Breast epithelium (tissue), 4 donors: ENCODE results near the gene KRTAP10-1. TPM values are rescaled to one million over a fixed set of nuclear protein-coding genes. Genes with fewer than 3 reads are reported as not detected.

Experiments
- DNase-seq, 2 donors: peaks; one replicate each; pipeline ENCODE4 v3.0.0-alpha.2; 2019; ENCODE audit warnings: low spot score in 2 of 2
- H3K27ac ChIP-seq, 2 donors: fragments of 200-600 bp; sonication (generic) in 1 of 2; one replicate each; pipeline ENCODE4 v1.5.1; 2016 to 2019; ENCODE audit warnings: mild to moderate bottlenecking in 1 of 2
- H3K27me3 ChIP-seq, 2 donors: fragments of 200-600 bp; sonication (generic) in 1 of 2; one replicate each; pipeline versions ENCODE4 v1.5.1 to v1.6.0; 2017 to 2019; ENCODE audit warnings: control low read depth in 1 of 2, mild to moderate bottlenecking in 1 of 2
- H3K36me3 ChIP-seq: fragments of 200-600 bp; one replicate; pipeline ENCODE4 v1.5.1; 2019
- H3K4me1 ChIP-seq, 2 donors: fragments of 200-600 bp; sonication (generic); one replicate each; pipeline ENCODE4 v1.5.1; 2016 to 2019; ENCODE audit warnings: control low read depth in 1 of 2
- H3K4me3 ChIP-seq, 3 donors: fragments of 200-600 bp; sonication (generic); 1 replicate in 2 of 3; 2 replicates in 1 of 3; pipeline ENCODE4 v1.5.1; 2016 to 2019; ENCODE audit warnings: mild to moderate bottlenecking in 3 of 3, moderate library complexity in 2 of 3
- H3K9me3 ChIP-seq, 2 donors: fragments of 200-600 bp; sonication (generic) in 1 of 2; one replicate each; pipeline ENCODE4 v1.5.1; 2016 to 2019; ENCODE audit warnings: control low read depth in 1 of 2
- CTCF ChIP-seq, 3 donors: fragments of 450-650 bp; IDR thresholded peaks; one replicate each; pipeline ENCODE4 v1.5.1; 2016 to 2017; ENCODE audit warnings: antibody characterized with exemption in 3 of 3, mild to moderate bottlenecking in 3 of 3, moderate library complexity in 3 of 3
- POLR2A ChIP-seq: fragments of 450-650 bp; IDR thresholded peaks from one replicate; pipeline ENCODE4 v1.6.1; 2016; ENCODE audit warnings: antibody characterized with exemption, mild to moderate bottlenecking, moderate library complexity
- POLR2AphosphoS5 ChIP-seq, 3 donors: sonication (generic); formaldehyde crosslinking; IDR thresholded peaks; one replicate each; pipeline ENCODE4 v1.6.1; 2017; ENCODE audit warnings: antibody characterized with exemption in 3 of 3
- intact Hi-C: fragments of 100-400 bp; cut with DNase I; formaldehyde crosslinking; loops from one replicate; pipeline ENCODE4 v1.15.1; 2023; ENCODE audit warnings: low total_unique reads
- total RNA-seq, 3 donors: library from RNA; depleted of rRNA; stranded (reverse); fragments of >200 nt; gene quantifications; one replicate each; pipeline ENCODE4 v1.1.0, GENCODE V29; 2016

The KRTAP10-1 gene
- total RNA-seq, 3 donors from 2014 or later = not detected

DNA sequence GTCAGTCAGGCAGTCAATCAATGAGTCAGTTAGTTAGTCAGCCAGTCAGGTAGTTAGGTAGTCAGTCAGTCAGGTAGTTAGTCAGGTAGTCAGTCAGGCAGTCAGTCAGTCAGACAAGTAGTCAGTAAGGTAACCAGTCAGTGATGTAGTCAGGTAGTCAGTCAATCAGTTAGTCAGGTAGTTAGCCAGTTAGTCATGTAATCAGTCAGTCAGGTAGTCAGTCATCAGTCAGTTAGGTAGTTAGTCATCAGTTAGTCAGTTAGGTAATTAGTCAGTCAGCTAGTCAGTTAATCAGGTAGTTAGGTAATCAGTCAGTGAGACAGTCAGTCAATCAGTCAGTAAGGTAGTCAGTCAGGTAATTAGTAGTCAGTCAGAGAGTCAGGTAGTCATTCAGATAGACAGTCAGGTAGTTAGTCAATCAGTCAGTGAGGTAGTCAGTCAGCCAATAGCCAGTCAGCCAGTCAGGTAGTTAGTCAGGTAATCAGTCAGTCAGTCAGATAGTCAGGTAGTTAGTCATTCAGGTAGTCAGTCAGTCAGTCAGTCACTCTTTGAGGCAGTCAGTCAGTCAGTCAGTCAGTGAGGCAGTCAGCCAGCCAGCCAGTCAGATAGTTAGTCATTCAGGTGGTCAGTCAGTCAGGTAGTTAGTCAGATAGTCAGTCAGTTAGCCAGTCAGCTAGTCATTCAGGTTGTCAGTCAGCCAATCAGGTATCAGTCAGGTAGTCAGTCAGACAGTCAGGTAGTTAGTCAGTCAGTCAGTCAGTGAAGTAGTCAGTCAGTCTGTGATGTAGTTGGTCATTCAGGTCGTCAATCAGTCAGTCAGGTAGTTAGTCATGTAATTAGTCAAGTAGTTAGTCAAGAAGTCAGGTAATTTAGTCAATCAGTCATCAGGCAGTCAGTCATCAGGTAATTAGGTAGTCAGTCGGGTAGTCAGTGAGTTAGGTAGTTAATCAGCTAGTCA, 15.3 kb downstream of the KRTAP10-1 start:
- no peak overlapping the region for H3K27ac ChIP-seq
- no peak for TF ChIP-seq POLR2AphosphoS5 (IDR thresholded peaks at IDR 0.05)
- TF ChIP-seq CTCF (IDR thresholded peaks at IDR 0.05) = no peak
- no peak for TF ChIP-seq POLR2A
- peaks cover 0 to 12% of the 10 kb centered on the region in 2 donors for H3K27me3 ChIP-seq
- no peaks in the 10 kb centered on the region for H3K9me3 ChIP-seq
- H3K4me3 ChIP-seq = no peak overlapping the region
- H3K36me3 ChIP-seq = no peaks in the 10 kb centered on the region
- no peaks in the 10 kb centered on the region for H3K4me1 ChIP-seq
- intact Hi-C loops = loop anchor here (10.0 kb wide), 1 partner anchor 150 kb away; no protein-coding TSS in a partner anchor
- DNase-seq = peak in 1 of 2 donors; percentile 20

GRCh38 chr21:44523567-44524413, 16.2 kb downstream of the KRTAP10-1 start:
- Histone ChIP-seq H3K4me1 (no peaks in the 10 kb centered on the region), H3K27me3 (peaks cover 0 to 16% of the 10 kb centered on the region in 2 donors), H3K4me3 (no peak overlapping the region), H3K36me3 (no peaks in the 10 kb centered on the region), H3K27ac (no peak overlapping the region), H3K9me3 (no peaks in the 10 kb centered on the region)
- TF ChIP-seq CTCF (IDR thresholded peaks at IDR 0.05) = no peak
- no peak for TF ChIP-seq POLR2AphosphoS5 (IDR thresholded peaks at IDR 0.05)
- DNase-seq = no peak
- intact Hi-C loops = loop anchor here (10.0 kb wide), 1 partner anchor 151 kb away; no protein-coding TSS in a partner anchor

GRCh38 chr21:44522753-44523204, 17.2 kb downstream of the KRTAP10-1 start:
- no peaks in the 10 kb centered on the region for H3K36me3 ChIP-seq
- H3K27me3 ChIP-seq = peaks cover 0 to 13% of the 10 kb centered on the region in 2 donors
- H3K9me3 ChIP-seq = no peaks in the 10 kb centered on the region
- H3K4me1 ChIP-seq = no peaks in the 10 kb centered on the region
- intact Hi-C loops = loop anchor here (10.0 kb wide), 1 partner anchor 152 kb away; no protein-coding TSS in a partner anchor
- no peak overlapping the region for H3K27ac ChIP-seq
- TF ChIP-seq CTCF (IDR thresholded peaks at IDR 0.05) = no peak
- TF ChIP-seq POLR2A = no peak
- TF ChIP-seq POLR2AphosphoS5 (IDR thresholded peaks at IDR 0.05) = no peak
- peak in 1 of 2 donors; percentile 40 for DNase-seq
- no peak overlapping the region for H3K4me3 ChIP-seq

GRCh38 chr21:44521928-44522752, 17.9 kb downstream of the KRTAP10-1 start:
- TF ChIP-seq POLR2A = no peak
- Histone ChIP-seq H3K27ac (no peak overlapping the region), H3K9me3 (no peaks in the 10 kb centered on the region), H3K4me1 (no peaks in the 10 kb centered on the region), H3K27me3 (peaks cover 0 to 13% of the 10 kb centered on the region in 2 donors), H3K36me3 (no peaks in the 10 kb centered on the region), H3K4me3 (no peak overlapping the region)
- intact Hi-C loops = loop anchor here (10.0 kb wide), 1 partner anchor 153 kb away; no protein-coding TSS in a partner anchor
- DNase-seq = peak in 1 of 2 donors; percentile 37
